ENCODE data around the gene SMIM41. TPM values are rescaled to one million over a fixed set of nuclear protein-coding genes. Genes with fewer than 3 reads are reported as not detected.
A peak's percentile ranks its signal among the peaks of the same experiment; 100 is the strongest.

The SMIM41 gene
- total RNA-seq, 2 experiments from 2014 or later: not detected

- BruUV-seq (replicated peaks): no TSS peak
- Histone ChIP-seq H3K4me2 (ENCODE audit: low read length) (peak within 1 kb of the TSS; percentile 85), H3K4me3 (ENCODE audit: low read depth, low read length, poor library complexity, severe bottlenecking) (peak within 1 kb of the TSS; percentile 68), H3K36me3 (ENCODE audit: insufficient read depth, low read length) (peaks cover 23% of the 10 kb centered on the region), H3K27ac (ENCODE audit: low read depth, low read length, poor library complexity, severe bottlenecking) (peak within 1 kb of the TSS; percentile 66), H3K4me1 (ENCODE audit: insufficient read depth, low read length, poor library complexity, severe bottlenecking) (peaks cover 36% of the 10 kb centered on the region), H3K9me2 (ENCODE audit: insufficient read depth, low read length) (no peaks in the 10 kb centered on the region), H2AFZ (ENCODE audit: low read length) (peak within 1 kb of the TSS; percentile 30; the same call in 1 of the 2 replicates), H3K9me3 (ENCODE audit: low read length) (no peaks in the 10 kb centered on the region), H4K20me1 (ENCODE audit: insufficient read depth, low read length) (no peaks in the 10 kb centered on the region), H3K79me2 (ENCODE audit: insufficient read depth, low read depth, low read length) (no peaks in the 10 kb centered on the region; the same call in 1 of the 2 replicates)
- CTCF ChIA-PET (ENCODE audit: unreplicated experiment): interaction anchor here (0.6 to 0.7 kb wide), 3 partner anchors 20 to 641 kb away, joined by 3 to 4 read pairs (median 3); no protein-coding TSS in a partner anchor
- intact Hi-C loops (cut with micrococcal nuclease; ENCODE audit: unreplicated experiment): loop anchor here (1.0 to 2.0 kb wide), 3 partner anchors 14 to 26 kb away; partner anchors contain the start of gene ATG101
- POLR2A ChIA-PET: interaction anchor here (0.5 to 1.4 kb wide), 9 partner anchors 9 to 30 kb away, joined by 3 to 10 read pairs (median 3); no protein-coding TSS in a partner anchor
- peak; percentile 84 for DNase-seq (ENCODE audit: low spot score)
- TF ChIP-seq EZH2phosphoT487 (IDR thresholded peaks at IDR 0.05; ENCODE audit: borderline replicate concordance, low read depth, low read length) (no peak), CTCF (conservative IDR thresholded peaks at IDR 0.05; ENCODE audit: low read length) (peak; percentile 53)
Observed at GRCh38 chr12:52050758-52051541, 28.6 kb upstream of the SMIM41 start, which contains the start of gene NR4A1. Gene NR4A1 (plus strand): TSS chr12:52051442. CDS start chr12:52054329, 2,887 bp downstream.

GRCh38 chr12:52052468-52053186 is 26.9 kb upstream of the SMIM41 start:
- H3K9me3 ChIP-seq (ENCODE audit: low read length): no peaks in the 10 kb centered on the region
- no peaks in the 10 kb centered on the region for H3K9me2 ChIP-seq (ENCODE audit: insufficient read depth, low read length)
- peak; percentile 55 for DNase-seq (ENCODE audit: low spot score)
- ChIA-PET CTCF (ENCODE audit: unreplicated experiment) (interaction anchor here (0.7 kb wide), 1 partner anchor 30 kb away, joined by 4 read pairs; no protein-coding TSS in a partner anchor), POLR2A (interaction anchor here (1.1 kb wide), 1 partner anchor 19 kb away, joined by 3 read pairs; no protein-coding TSS in a partner anchor)
- BruUV-seq (replicated peaks): no TSS peak
- TF ChIP-seq CTCF (conservative IDR thresholded peaks at IDR 0.05; ENCODE audit: low read length) (no peak), EZH2phosphoT487 (IDR thresholded peaks at IDR 0.05; ENCODE audit: borderline replicate concordance, low read depth, low read length) (no peak)
- H3K79me2 ChIP-seq (ENCODE audit: insufficient read depth, low read depth, low read length): no peaks in the 10 kb centered on the region; the same call in 1 of the 2 replicates
- H3K4me1 ChIP-seq (ENCODE audit: insufficient read depth, low read length, poor library complexity, severe bottlenecking): peaks cover 36% of the 10 kb centered on the region
- H3K27ac ChIP-seq (ENCODE audit: low read depth, low read length, poor library complexity, severe bottlenecking): peak overlapping the region; percentile 66
- peak overlapping the region; percentile 68 for H3K4me3 ChIP-seq (ENCODE audit: low read depth, low read length, poor library complexity, severe bottlenecking)
- H2AFZ ChIP-seq (ENCODE audit: low read length): no peak overlapping the region
- intact Hi-C loops (cut with micrococcal nuclease; ENCODE audit: unreplicated experiment): no loop called here
- no peaks in the 10 kb centered on the region for H4K20me1 ChIP-seq (ENCODE audit: insufficient read depth, low read length)
- peaks cover 30% of the 10 kb centered on the region for H3K36me3 ChIP-seq (ENCODE audit: insufficient read depth, low read length)
- H3K4me2 ChIP-seq (ENCODE audit: low read length): peak overlapping the region; percentile 85
